OCI-LY1 (cell line): ENCODE measurements around the gene LAT.

ENCODE experiments used
- H2AFZ ChIP-seq: fragments of 200-600 bp; sonication (generic), shearing (Covaris generic); 2 replicates; pipeline ENCODE4 v1.6.0; 2014; ENCODE audit warnings: antibody characterized with exemption, mild to moderate bottlenecking, low read length
- H3F3A ChIP-seq: fragments of 200-600 bp; sonication (generic), shearing (Covaris generic); 2 replicates; pipeline ENCODE4 v1.6.0; 2014; ENCODE audit warnings: mild to moderate bottlenecking, antibody characterized with exemption, low read length, moderate library complexity; ENCODE audit not compliant: insufficient read depth
- H3K27ac ChIP-seq: fragments of 200-600 bp; sonication (generic); 2 replicates; pipeline ENCODE4 v1.5.1; 2014; ENCODE audit warnings: low read length, mixed run types, mild to moderate bottlenecking, low read depth; ENCODE audit not compliant: poor library complexity, severe bottlenecking
- H3K27me3 ChIP-seq: fragments of 200-600 bp; sonication (generic); 2 replicates; pipeline ENCODE4 v1.6.0; 2014; ENCODE audit warnings: antibody characterized with exemption, mild to moderate bottlenecking, low read length, moderate library complexity; ENCODE audit not compliant: insufficient read depth
- H3K36me3 ChIP-seq: fragments of 200-600 bp; sonication (generic); 2 replicates; pipeline ENCODE4 v1.6.1; 2014; ENCODE audit warnings: mild to moderate bottlenecking, antibody characterized with exemption, low read length, moderate library complexity, mixed read lengths; ENCODE audit not compliant: insufficient read depth
- H3K4me1 ChIP-seq: fragments of 200-600 bp; sonication (generic); 2 replicates; pipeline ENCODE4 v1.5.1; 2014; ENCODE audit warnings: mild to moderate bottlenecking, low read length, moderate library complexity; ENCODE audit not compliant: insufficient read depth, severe bottlenecking
- H3K4me2 ChIP-seq: fragments of 200-600 bp; sonication (generic), shearing (Covaris generic); 2 replicates; pipeline ENCODE4 v1.6.1; 2014; ENCODE audit warnings: low read length
- H3K4me3 ChIP-seq: fragments of 200-600 bp; sonication (generic); 2 replicates; pipeline ENCODE4 v1.5.1; 2014; ENCODE audit warnings: low read length, low read depth, mild to moderate bottlenecking, mixed read lengths; ENCODE audit not compliant: poor library complexity, severe bottlenecking
- H3K79me2 ChIP-seq: fragments of 200-600 bp; shearing (Covaris generic); 2 replicates; pipeline ENCODE4 v1.6.1; 2016; ENCODE audit warnings: mixed run types, low read length, mixed read lengths; ENCODE audit not compliant: insufficient read depth
- H3K9ac ChIP-seq: fragments of 200-600 bp; sonication (generic), shearing (Covaris generic); 2 replicates; pipeline ENCODE4 v1.6.1; 2014; ENCODE audit warnings: mild to moderate bottlenecking, low read length, mixed read lengths
- H3K9me2 ChIP-seq: fragments of 200-600 bp; sonication (generic), shearing (Covaris generic); 2 replicates; pipeline ENCODE4 v1.6.1; 2014; ENCODE audit warnings: low read depth, mild to moderate bottlenecking, low read length, mixed read lengths
- H3K9me3 ChIP-seq: fragments of 200-600 bp; shearing (Covaris generic); 2 replicates; pipeline ENCODE4 v1.6.1; 2014; ENCODE audit warnings: low read length, mixed read lengths
- H4K20me1 ChIP-seq: fragments of 200-600 bp; sonication (generic), shearing (Covaris generic); 2 replicates; pipeline ENCODE4 v1.6.0; 2016; ENCODE audit warnings: mild to moderate bottlenecking, low read length; ENCODE audit not compliant: insufficient read depth
- CTCF ChIP-seq: fragments of 200-600 bp; sonication (generic), shearing (Covaris generic); IDR thresholded peaks from 2 replicates; pipeline ENCODE4 v1.5.1; 2017; ENCODE audit warnings: mild to moderate bottlenecking, antibody characterized with exemption, low read length, moderate library complexity, mixed read lengths
- EZH2 ChIP-seq: fragments of 200-600 bp; sonication (generic), shearing (Covaris generic); IDR thresholded peaks from 2 replicates; pipeline ENCODE4 v1.8.0; 2017; ENCODE audit warnings: borderline replicate concordance, mixed run types, mild to moderate bottlenecking, antibody characterized with exemption, low read length, moderate library complexity, mixed read lengths

LAT gene

GRCh38 chr16:29009838-29010166 lies 24.9 kb downstream of the LAT start:
- Histone ChIP-seq H3K27me3 (no peaks in the 10 kb centered on the region), H3K36me3 (no peaks in the 10 kb centered on the region), H3K9ac (no peak overlapping the region), H3K4me3 (no peak overlapping the region), H3F3A (no peaks in the 10 kb centered on the region), H3K4me2 (no peak overlapping the region), H4K20me1 (no peaks in the 10 kb centered on the region), H3K79me2 (no peaks in the 10 kb centered on the region), H3K9me3 (no peaks in the 10 kb centered on the region), H3K27ac (no peak overlapping the region), H3K9me2 (no peaks in the 10 kb centered on the region), H2AFZ (no peak overlapping the region), H3K4me1 (no peaks in the 10 kb centered on the region)
- no peak for TF ChIP-seq CTCF
- TF ChIP-seq EZH2 = no peak

GRCh38 chr16:29011112-29011511 lies 26.3 kb downstream of the LAT start:
- Histone ChIP-seq H3K9me3 (no peaks in the 10 kb centered on the region), H3K27ac (no peak overlapping the region), H3K4me1 (no peaks in the 10 kb centered on the region), H3K36me3 (no peaks in the 10 kb centered on the region), H3K4me3 (no peak overlapping the region), H3F3A (no peaks in the 10 kb centered on the region), H3K79me2 (no peaks in the 10 kb centered on the region), H3K4me2 (no peak overlapping the region), H3K27me3 (no peaks in the 10 kb centered on the region), H2AFZ (no peak overlapping the region), H4K20me1 (no peaks in the 10 kb centered on the region), H3K9me2 (no peaks in the 10 kb centered on the region), H3K9ac (no peak overlapping the region)
- TF ChIP-seq CTCF (no peak), EZH2 (no peak)

GRCh38 chr16:29011851-29012250 lies 27.0 kb downstream of the LAT start:
- Histone ChIP-seq H3K9ac (no peak overlapping the region), H3K4me1 (no peaks in the 10 kb centered on the region), H3K9me3 (no peaks in the 10 kb centered on the region), H3K9me2 (no peaks in the 10 kb centered on the region), H3K36me3 (no peaks in the 10 kb centered on the region), H3K27ac (no peak overlapping the region), H3K79me2 (no peaks in the 10 kb centered on the region), H3K4me3 (no peak overlapping the region), H2AFZ (no peak overlapping the region), H3K27me3 (no peaks in the 10 kb centered on the region), H3K4me2 (no peak overlapping the region), H3F3A (no peaks in the 10 kb centered on the region), H4K20me1 (no peaks in the 10 kb centered on the region)
- TF ChIP-seq EZH2 = no peak

GRCh38 chr16:29012913-29013553 lies 28.2 kb downstream of the LAT start:
- Histone ChIP-seq H3K4me3 (no peak overlapping the region), H3K9me3 (no peaks in the 10 kb centered on the region), H3K27ac (no peak overlapping the region), H3K27me3 (no peaks in the 10 kb centered on the region), H4K20me1 (no peaks in the 10 kb centered on the region), H3K79me2 (no peaks in the 10 kb centered on the region), H2AFZ (no peak overlapping the region), H3K4me2 (no peak overlapping the region), H3K36me3 (no peaks in the 10 kb centered on the region), H3K9ac (no peak overlapping the region), H3K9me2 (no peaks in the 10 kb centered on the region), H3K4me1 (no peaks in the 10 kb centered on the region), H3F3A (no peaks in the 10 kb centered on the region)
- no peak for TF ChIP-seq CTCF
- no peak for TF ChIP-seq EZH2
